Effector memory CD8-positive, alpha-beta T cell (primary cell): ENCODE measurements around the gene MACROD2.

ENCODE experiments used
- ATAC-seq: fragments of 150-1000 bp; cut with Tn5 transposase; replicated peaks from 2 replicates; pipeline ENCODE4 v1.10.0; 2021; ENCODE audit warnings: mild to moderate bottlenecking, moderate library complexity
- DNase-seq, 3 experiments: peaks; one replicate each; pipeline ENCODE4 v3.0.0; 2021
- H3K27ac Mint-ChIP-seq, 2 donors: one replicate each; pipeline ENCODE4 v1.8.0; 2022; ENCODE audit warnings: mild to moderate bottlenecking in 2 of 2, mixed read lengths in 2 of 2, moderate library complexity in 2 of 2
- H3K27me3 Mint-ChIP-seq, 2 donors: one replicate each; pipeline ENCODE4 v1.8.0; 2022; ENCODE audit warnings: mixed read lengths in 2 of 2
- H3K36me3 Mint-ChIP-seq: one replicate; pipeline ENCODE4 v1.8.0; 2022; ENCODE audit warnings: mild to moderate bottlenecking, moderate library complexity, mixed read lengths; ENCODE audit not compliant: insufficient read depth
- H3K4me1 Mint-ChIP-seq, 2 donors: one replicate each; pipeline ENCODE4 v1.8.0; 2022; ENCODE audit warnings: low read depth in 2 of 2, mixed read lengths in 2 of 2
- H3K4me3 Mint-ChIP-seq, 2 donors: one replicate each; pipeline ENCODE4 v1.8.0; 2022; ENCODE audit warnings: mild to moderate bottlenecking in 2 of 2, mixed read lengths in 2 of 2, moderate library complexity in 2 of 2
- H3K9me3 Mint-ChIP-seq, 2 donors: one replicate each; pipeline ENCODE4 v1.8.0; 2022; ENCODE audit warnings: mixed read lengths in 2 of 2

MACROD2 gene

GRCh38 chr20:15918631-15919030, 1923.3 kb downstream of the MACROD2 start:
- no peak for DNase-seq
- no peak for ATAC-seq
- Mint-ChIP-seq H3K4me1 (no peaks in the 10 kb centered on the region), H3K27ac (no peak overlapping the region), H3K36me3 (no peaks in the 10 kb centered on the region), H3K9me3 (peaks cover 10 to 19% of the 10 kb centered on the region in 2 donors), H3K4me3 (no peak overlapping the region), H3K27me3 (no peaks in the 10 kb centered on the region)

GRCh38 chr20:15919118-15919517, 1923.8 kb downstream of the MACROD2 start:
- no peaks in the 10 kb centered on the region for H3K4me1 Mint-ChIP-seq
- DNase-seq = no peak
- no peaks in the 10 kb centered on the region for H3K27me3 Mint-ChIP-seq
- H3K4me3 Mint-ChIP-seq = no peak overlapping the region
- no peak for ATAC-seq
- H3K36me3 Mint-ChIP-seq = no peaks in the 10 kb centered on the region
- H3K27ac Mint-ChIP-seq = no peak overlapping the region
- peaks cover 10 to 19% of the 10 kb centered on the region in 2 donors for H3K9me3 Mint-ChIP-seq

- no peak for DNase-seq
- no peaks in the 10 kb centered on the region for H3K27me3 Mint-ChIP-seq
- no peaks in the 10 kb centered on the region for H3K4me1 Mint-ChIP-seq
- H3K4me3 Mint-ChIP-seq = no peak overlapping the region
- no peak overlapping the region for H3K27ac Mint-ChIP-seq
- H3K36me3 Mint-ChIP-seq = no peaks in the 10 kb centered on the region
- H3K9me3 Mint-ChIP-seq = peaks cover 12 to 25% of the 10 kb centered on the region in 2 donors
- no peak for ATAC-seq
Measured at GRCh38 chr20:15921930-15922329, 1926.6 kb downstream of the MACROD2 start.

GRCh38 chr20:15922556-15922955, 1927.2 kb downstream of the MACROD2 start:
- H3K4me1 Mint-ChIP-seq = no peaks in the 10 kb centered on the region
- DNase-seq (no peak), ATAC-seq (no peak)
- H3K36me3 Mint-ChIP-seq = no peaks in the 10 kb centered on the region
- peaks cover 12 to 25% of the 10 kb centered on the region in 2 donors for H3K9me3 Mint-ChIP-seq
- no peaks in the 10 kb centered on the region for H3K27me3 Mint-ChIP-seq
- H3K27ac Mint-ChIP-seq = no peak overlapping the region
- H3K4me3 Mint-ChIP-seq = no peak overlapping the region

GRCh38 chr20:15923030-15923776, 1927.9 kb downstream of the MACROD2 start:
- Mint-ChIP-seq H3K4me1 (no peaks in the 10 kb centered on the region), H3K27me3 (no peaks in the 10 kb centered on the region), H3K9me3 (peaks cover 12 to 25% of the 10 kb centered on the region in 2 donors), H3K4me3 (no peak overlapping the region), H3K36me3 (no peaks in the 10 kb centered on the region), H3K27ac (no peak overlapping the region)
- DNase-seq (no peak), ATAC-seq (no peak)

DNA sequence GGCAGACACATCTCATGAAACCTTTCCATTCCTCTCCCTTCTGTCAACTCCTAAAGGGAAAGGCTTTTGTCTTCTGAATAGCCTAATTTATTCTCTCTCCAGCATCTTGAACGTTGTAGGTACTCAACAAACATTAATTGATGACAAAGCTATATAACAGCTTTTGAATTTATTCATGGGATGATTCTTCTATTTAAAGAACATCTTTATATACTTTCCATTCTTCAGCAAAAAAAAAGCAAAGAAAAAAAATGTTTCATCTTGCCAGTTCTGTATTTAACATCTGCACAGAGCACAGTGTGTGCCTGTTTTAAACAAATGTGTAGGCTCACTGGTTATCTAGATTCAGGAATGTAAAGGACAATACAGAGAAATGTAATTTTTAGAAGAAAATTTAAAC, 1929.2 kb downstream of the MACROD2 start:
- DNase-seq (no peak), ATAC-seq (no peak)
- H3K27me3 Mint-ChIP-seq = no peaks in the 10 kb centered on the region
- H3K4me3 Mint-ChIP-seq = no peak overlapping the region
- no peak overlapping the region for H3K27ac Mint-ChIP-seq
- H3K36me3 Mint-ChIP-seq = no peaks in the 10 kb centered on the region
- H3K9me3 Mint-ChIP-seq = peaks cover 12 to 25% of the 10 kb centered on the region in 2 donors
- H3K4me1 Mint-ChIP-seq = no peaks in the 10 kb centered on the region

GRCh38 chr20:15925376-15925775, 1930.1 kb downstream of the MACROD2 start:
- Mint-ChIP-seq H3K27me3 (no peaks in the 10 kb centered on the region), H3K27ac (no peak overlapping the region), H3K9me3 (peaks cover 14 to 25% of the 10 kb centered on the region in 2 donors), H3K4me3 (no peak overlapping the region), H3K4me1 (no peaks in the 10 kb centered on the region), H3K36me3 (no peaks in the 10 kb centered on the region)
- no peak for DNase-seq
- ATAC-seq = no peak

DNA sequence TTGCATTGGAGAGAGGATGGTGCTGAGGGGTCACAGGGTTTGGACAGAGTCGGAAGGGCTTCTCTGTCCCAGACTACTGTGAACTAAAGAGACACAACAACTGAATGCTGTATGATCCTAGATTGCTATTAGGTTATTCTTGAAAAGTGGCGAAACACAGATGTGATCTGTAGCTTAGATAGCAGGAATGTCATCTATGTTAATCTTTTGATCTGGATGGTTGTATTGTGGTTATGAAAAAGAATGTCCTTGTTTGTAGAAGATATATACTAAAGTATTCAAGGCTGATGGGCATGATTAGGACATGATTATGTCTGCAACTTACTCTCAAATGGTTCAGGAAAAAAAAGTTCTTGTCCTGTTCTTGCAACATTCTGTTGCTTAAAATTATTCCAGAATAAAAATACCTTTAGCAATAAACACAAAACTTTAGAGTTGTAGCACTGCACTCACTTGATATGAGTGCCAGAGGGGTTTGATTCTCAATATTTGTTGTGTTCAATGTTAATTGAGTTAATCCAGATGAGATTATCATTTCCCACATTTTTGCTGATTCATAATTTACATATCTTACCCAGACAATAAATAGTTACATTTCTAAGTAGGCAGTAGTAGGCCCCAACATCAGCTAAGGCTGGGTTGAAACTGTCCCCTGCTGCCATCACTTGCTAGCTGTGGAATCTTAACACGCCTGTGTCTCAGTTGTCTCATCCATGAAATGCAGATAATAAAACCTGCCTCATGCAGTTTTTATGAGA, 1932.8 kb downstream of the MACROD2 start:
- no peaks in the 10 kb centered on the region for H3K27me3 Mint-ChIP-seq
- H3K4me1 Mint-ChIP-seq = no peaks in the 10 kb centered on the region
- H3K4me3 Mint-ChIP-seq = no peak overlapping the region
- peaks cover 7 to 14% of the 10 kb centered on the region in 2 donors for H3K9me3 Mint-ChIP-seq
- DNase-seq (no peak), ATAC-seq (no peak)
- H3K27ac Mint-ChIP-seq = no peak overlapping the region
- no peaks in the 10 kb centered on the region for H3K36me3 Mint-ChIP-seq

GRCh38 chr20:15928946-15929345, 1933.6 kb downstream of the MACROD2 start:
- peaks cover 7 to 14% of the 10 kb centered on the region in 2 donors for H3K9me3 Mint-ChIP-seq
- H3K4me1 Mint-ChIP-seq = no peaks in the 10 kb centered on the region
- H3K27me3 Mint-ChIP-seq = no peaks in the 10 kb centered on the region
- H3K36me3 Mint-ChIP-seq = no peaks in the 10 kb centered on the region
- no peak overlapping the region for H3K4me3 Mint-ChIP-seq
- DNase-seq (no peak), ATAC-seq (no peak)
- no peak overlapping the region for H3K27ac Mint-ChIP-seq

DNA sequence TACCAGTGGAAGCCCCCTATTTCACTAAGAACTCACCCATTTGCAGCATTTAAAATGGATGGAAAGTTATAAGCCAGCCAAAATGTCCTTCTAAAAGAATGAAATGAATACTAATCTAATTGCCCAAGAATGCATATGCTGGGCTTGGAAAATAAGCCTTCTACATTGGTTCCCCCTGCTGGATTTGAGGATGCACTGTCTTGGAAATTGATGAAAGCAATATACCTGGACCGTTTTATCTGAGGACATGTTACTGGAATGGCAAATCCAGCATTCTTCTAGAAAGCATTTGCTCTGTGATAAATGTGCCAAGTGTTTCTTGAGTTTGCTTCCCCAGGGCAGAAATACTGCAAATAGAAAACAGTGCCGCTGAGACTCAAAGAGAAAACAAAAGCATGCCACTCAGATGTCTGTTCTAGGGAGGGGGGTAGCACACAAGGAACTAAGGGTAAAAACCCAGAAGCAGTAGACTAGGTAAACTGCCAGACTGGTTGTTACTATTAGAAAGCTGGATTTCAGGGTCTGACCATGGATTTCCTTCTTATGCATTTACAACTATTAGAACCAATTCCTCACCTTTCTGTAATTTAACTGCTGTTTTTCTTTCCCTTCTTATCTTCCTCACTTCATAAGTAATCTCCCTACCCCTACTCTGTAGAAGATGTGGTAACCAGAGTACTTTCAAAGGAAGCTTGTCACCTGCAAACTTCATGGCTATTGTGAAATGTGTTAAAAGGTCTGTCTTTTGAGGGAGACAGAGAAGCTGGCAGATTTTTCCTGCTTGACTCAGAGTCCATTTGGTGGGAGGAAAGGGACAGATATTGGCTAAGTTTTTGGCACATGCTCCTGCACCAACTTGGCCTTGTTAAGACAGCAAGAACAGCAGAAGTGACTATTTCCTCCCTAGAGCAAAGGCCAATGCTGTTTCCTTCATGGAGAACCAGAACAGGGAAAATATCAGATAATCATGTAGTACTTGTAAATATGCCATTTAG, 1935.3 kb downstream of the MACROD2 start:
- peaks cover 6 to 20% of the 10 kb centered on the region in 2 donors for H3K9me3 Mint-ChIP-seq
- no peaks in the 10 kb centered on the region for H3K36me3 Mint-ChIP-seq
- no peaks in the 10 kb centered on the region for H3K27me3 Mint-ChIP-seq
- ATAC-seq (no peak), DNase-seq (no peak)
- no peak overlapping the region for H3K4me3 Mint-ChIP-seq
- no peaks in the 10 kb centered on the region for H3K4me1 Mint-ChIP-seq
- no peak overlapping the region for H3K27ac Mint-ChIP-seq

- Mint-ChIP-seq H3K4me1 (no peaks in the 10 kb centered on the region), H3K27ac (no peak overlapping the region), H3K9me3 (peaks cover 2 to 10% of the 10 kb centered on the region in 2 donors), H3K4me3 (no peak overlapping the region), H3K36me3 (no peaks in the 10 kb centered on the region), H3K27me3 (no peaks in the 10 kb centered on the region)
- ATAC-seq (no peak), DNase-seq (no peak)
Measured at GRCh38 chr20:15931897-15932296, 1936.6 kb downstream of the MACROD2 start.

DNA sequence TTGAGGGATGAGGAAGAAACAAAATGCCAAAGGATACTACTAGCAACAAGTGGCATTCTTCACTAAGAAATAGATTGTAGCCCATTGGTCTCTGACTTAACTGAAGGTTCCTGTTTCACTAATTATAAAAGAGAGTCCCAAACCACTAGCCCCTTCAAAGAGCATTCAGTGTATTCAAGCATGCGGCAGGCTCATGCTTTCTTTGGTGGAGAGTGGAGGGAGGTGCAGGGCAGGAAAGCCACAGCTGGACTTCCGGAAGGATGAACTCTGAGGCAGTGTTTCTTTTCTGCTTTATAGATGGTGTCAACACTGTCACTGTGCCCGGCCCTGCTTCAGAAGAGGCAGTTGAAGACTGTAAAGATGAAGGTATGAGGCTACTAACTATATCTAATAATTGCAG, 1941.9 kb downstream of the MACROD2 start:
- DNase-seq = no peak
- no peaks in the 10 kb centered on the region for H3K27me3 Mint-ChIP-seq
- no peaks in the 10 kb centered on the region for H3K36me3 Mint-ChIP-seq
- no peak overlapping the region for H3K27ac Mint-ChIP-seq
- H3K4me1 Mint-ChIP-seq = no peaks in the 10 kb centered on the region
- H3K9me3 Mint-ChIP-seq = peaks cover 2 to 10% of the 10 kb centered on the region in 2 donors
- no peak for ATAC-seq
- no peak overlapping the region for H3K4me3 Mint-ChIP-seq

DNA sequence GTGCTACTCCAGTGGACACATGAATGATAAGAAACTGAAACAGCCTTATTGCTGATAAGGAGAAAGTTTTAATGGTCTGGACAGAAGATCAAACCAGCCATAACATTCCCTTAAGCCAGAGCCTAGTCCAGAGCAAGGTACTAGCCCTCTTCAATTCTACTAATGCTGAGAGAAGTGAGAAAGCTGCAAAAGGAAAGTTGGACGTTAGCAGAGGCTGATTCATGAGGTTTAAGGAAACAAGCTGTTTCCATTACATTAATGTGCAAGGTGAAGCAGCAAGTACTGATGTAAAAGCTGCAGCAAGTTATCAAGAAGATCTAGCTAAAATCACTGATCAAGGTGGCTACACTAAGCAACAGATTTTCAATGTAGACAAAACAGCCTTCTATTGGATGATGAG, 1943.5 kb downstream of the MACROD2 start:
- Mint-ChIP-seq H3K36me3 (no peaks in the 10 kb centered on the region), H3K9me3 (peaks cover 2 to 10% of the 10 kb centered on the region in 2 donors), H3K4me3 (no peak overlapping the region), H3K27ac (no peak overlapping the region), H3K4me1 (no peaks in the 10 kb centered on the region), H3K27me3 (no peaks in the 10 kb centered on the region)
- ATAC-seq (no peak), DNase-seq (no peak)
